ENCODE measurements around the gene TMBIM4. TPM values are rescaled to one million over a fixed set of nuclear protein-coding genes. Genes with fewer than 3 reads are reported as not detected.
"Not testable (repeated sequence)": the region's sequence is repeated elsewhere in the genome, so short reads cannot be mapped to it uniquely, and the experiment has no call there.

The TMBIM4 gene
- total RNA-seq, 1 donor from 2014 or later, result 60.9 TPM

DNA sequence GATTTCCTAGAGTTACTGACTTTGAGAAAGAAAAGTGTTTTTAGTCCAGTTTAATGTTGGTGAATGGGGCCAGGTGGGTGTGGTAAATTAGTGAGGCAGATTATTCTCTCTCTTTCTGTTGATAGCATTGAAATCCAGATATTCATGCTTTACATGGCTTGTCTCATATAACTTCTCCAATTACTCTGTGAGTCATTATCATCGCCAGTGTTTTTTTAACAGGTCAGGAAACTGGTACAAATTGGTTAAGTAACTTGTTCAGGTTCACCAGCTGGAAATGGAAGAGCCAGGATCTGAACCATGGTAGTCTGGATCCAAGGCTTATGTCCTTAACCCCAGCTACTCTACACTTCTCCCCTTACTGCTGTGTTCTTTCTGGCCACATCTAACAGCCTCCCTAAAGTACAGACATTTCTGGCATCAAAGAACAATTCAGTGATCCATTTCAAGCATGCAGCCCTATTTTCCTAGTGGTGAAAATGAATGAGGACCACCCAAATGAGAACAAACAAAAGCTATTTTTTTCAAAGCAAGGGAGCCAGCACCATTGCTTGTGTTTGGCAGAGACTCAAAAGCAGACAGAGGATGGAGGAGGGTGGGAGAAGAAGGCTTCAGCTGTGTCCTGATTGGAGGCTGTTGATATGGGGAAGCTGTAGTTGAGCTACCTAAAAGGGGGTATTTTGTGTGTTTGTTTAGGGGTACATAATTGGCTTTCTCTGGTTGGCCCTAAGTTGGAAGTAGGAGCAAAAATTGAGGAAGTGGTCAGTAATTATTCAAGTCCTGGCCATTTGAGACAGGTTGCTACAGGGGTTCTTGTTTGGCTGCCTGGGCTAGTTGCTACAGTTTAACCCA is 20.9 kb upstream of the TMBIM4 start:
- no peak overlapping the region for H3K4me3 ChIP-seq (ENCODE audit: low read depth, low read length)
- DNase-seq (ENCODE audit: low read depth), result no peak
- TF ChIP-seq, protein P1, sequence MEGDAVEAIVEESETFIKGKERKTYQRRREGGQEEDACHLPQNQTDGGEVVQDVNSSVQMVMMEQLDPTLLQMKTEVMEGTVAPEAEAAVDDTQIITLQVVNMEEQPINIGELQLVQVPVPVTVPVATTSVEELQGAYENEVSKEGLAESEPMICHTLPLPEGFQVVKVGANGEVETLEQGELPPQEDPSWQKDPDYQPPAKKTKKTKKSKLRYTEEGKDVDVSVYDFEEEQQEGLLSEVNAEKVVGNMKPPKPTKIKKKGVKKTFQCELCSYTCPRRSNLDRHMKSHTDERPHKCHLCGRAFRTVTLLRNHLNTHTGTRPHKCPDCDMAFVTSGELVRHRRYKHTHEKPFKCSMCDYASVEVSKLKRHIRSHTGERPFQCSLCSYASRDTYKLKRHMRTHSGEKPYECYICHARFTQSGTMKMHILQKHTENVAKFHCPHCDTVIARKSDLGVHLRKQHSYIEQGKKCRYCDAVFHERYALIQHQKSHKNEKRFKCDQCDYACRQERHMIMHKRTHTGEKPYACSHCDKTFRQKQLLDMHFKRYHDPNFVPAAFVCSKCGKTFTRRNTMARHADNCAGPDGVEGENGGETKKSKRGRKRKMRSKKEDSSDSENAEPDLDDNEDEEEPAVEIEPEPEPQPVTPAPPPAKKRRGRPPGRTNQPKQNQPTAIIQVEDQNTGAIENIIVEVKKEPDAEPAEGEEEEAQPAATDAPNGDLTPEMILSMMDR (conservative IDR thresholded peaks at IDR 0.05; ENCODE audit: low read depth, low read length), result no peak

DNA sequence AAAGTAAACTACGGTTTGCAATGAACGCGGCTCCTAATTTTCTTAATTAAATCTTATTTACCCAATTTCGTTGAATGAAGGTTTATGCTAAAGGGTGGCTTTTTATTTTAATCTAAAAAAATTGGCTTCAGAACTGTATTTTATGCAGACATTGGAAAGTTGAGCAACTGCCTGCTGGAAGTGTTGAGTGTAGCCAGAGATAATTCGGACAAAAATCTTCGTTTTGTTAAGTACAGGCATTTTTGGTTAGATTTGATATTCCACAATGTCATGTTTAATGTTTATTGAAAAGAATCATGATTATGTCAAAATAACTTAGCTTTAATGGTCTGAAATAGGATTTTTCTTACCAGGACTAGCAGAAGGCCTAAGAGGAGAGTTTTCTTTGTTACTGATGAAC is 20.1 kb upstream of the TMBIM4 start:
- H3K4me3 ChIP-seq (ENCODE audit: low read depth, low read length), result no peak overlapping the region
- DNase-seq (ENCODE audit: low read depth), result no peak
- TF ChIP-seq, protein P1 (conservative IDR thresholded peaks at IDR 0.05; ENCODE audit: low read depth, low read length), result no peak

DNA sequence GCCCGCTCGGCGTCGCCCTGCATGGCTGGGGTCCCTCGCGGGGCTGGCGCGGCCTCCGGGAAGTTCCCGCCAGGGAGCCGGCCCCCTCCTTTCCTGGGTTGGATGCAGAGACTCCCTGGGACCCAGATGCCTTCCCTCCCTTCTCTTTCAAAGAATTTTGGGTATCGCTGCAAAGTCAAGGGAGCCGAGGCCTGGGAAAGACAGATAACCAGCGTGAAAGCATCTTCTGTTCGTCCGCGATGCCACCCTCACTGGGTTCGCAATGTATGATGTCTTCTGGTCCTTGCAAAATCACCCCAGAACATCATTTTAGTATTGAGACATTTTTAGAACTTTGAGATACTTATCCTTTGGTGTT is 19.7 kb upstream of the TMBIM4 start:
- no peak for DNase-seq (ENCODE audit: low read depth)
- TF ChIP-seq, protein P1 (conservative IDR thresholded peaks at IDR 0.05; ENCODE audit: low read depth, low read length), result no peak
- peak overlapping the region; percentile 18 for H3K4me3 ChIP-seq (ENCODE audit: low read depth, low read length)

DNA sequence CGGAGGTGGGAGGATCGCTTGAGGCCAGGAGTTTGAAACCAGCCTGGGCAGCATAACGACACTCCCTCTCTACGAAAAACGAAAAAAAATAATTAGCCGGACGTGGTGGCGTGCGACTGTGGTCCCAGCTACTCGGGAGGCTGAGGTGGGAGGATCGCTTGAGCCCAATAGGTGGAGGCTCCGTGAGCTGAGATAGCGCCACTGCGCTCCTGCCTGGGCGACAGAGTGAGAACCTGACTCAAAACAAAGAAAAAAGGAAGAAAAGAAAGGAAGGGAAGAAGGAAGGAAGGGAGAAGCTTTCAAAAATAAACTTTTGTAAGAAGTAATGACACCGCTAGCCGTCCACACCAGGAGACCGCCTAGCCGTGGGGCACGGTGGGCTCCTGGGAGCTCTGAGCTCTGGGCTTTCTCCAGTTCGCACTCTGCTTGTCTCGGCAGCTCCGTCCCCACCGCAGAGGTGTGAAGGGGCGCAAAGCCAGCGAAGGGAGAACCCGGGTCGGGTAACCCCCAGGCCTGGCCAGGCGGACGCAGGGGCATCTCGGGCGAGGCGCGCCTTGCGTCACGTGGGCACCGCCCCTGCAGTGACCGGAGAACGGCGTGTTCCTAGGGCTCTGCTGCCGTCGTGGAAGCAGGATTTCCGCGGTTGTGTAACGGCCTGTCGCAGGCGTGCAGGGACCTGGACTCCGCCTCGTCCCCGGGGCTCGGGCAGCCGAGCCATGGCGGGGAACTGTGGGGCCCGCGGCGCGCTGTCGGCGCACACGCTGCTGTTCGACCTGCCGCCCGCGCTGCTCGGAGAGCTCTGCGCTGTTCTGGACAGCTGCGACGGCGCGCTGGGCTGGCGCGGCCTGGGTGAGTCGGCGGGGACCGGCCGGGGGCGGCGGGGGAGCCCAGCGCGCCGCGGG is 19.0 kb upstream of the TMBIM4 start, which contains the start of gene IRAK3:
Gene IRAK3 (plus strand): TSS at position 631 of the 902 bp plus-strand sequence. CDS start 86 bp downstream, at position 717.
- TF ChIP-seq, protein P1 (conservative IDR thresholded peaks at IDR 0.05; ENCODE audit: low read depth, low read length), result no peak
- DNase-seq (ENCODE audit: low read depth), result no peak
- H3K4me3 ChIP-seq (ENCODE audit: low read depth, low read length), result peak within 1 kb of the TSS; percentile 50

DNA sequence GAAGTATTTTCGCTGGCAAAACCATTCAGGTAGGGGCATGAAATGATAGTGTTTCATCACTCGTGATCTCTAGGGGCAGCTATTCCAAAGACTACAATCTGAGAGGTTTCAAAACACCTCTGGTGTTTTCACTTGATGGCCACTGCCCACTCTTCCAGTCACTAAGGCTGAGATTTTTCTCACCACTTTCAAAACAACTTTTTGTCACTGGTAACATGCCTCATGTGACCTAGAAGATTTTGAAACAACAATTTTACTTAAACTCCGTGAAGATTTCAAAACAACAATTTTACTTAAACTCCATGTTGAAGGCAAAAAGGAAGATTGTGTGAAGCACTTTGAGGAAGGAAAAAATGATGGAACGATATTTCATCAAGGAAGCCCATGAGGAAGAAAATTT is 18.0 kb upstream of the TMBIM4 start:
- H3K4me3 ChIP-seq (ENCODE audit: low read depth, low read length), result no peak overlapping the region
- no peak for DNase-seq (ENCODE audit: low read depth)
- TF ChIP-seq, protein P1 (conservative IDR thresholded peaks at IDR 0.05; ENCODE audit: low read depth, low read length), result no peak

DNA sequence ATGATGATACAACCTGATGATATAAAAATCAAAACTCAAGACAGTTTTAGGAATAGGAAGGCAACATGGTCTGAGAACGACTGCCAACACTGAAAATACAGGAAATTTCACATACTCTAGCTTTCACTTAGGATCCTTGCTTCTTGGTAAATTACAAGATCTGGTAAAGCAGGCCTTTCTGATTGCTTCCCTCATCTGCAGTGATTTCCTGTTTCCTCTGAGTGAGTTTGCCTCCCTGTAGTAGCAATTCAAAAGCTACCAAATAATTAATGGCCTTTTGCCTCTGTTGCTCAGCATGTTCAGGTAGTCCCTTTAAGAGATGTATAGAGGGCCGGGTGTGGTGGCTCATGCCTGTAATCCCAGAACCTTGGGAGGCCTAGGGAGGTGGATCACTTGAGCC is 17.2 kb upstream of the TMBIM4 start:
- TF ChIP-seq, protein P1 (conservative IDR thresholded peaks at IDR 0.05; ENCODE audit: low read depth, low read length), result no peak
- no peak overlapping the region for H3K4me3 ChIP-seq (ENCODE audit: low read depth, low read length)
- no peak for DNase-seq (ENCODE audit: low read depth)

DNA sequence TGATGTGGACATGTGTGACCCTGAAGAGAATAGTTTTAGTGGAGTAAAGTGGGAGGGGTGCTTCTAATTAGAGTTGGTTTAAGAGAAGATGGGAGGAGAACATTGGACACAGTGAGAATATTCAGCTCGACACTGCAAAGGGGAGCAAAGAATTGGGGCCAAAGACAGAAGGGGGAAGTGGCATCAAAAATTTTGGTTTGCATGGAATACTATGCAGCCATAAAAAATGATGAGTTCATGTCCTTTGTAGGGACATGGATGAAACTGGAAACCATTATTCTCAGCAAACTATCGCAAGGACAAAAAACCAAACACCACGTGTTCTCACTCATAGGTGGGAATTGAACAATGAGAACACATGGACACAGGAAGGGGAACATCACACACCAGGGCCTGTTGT is 15.0 kb upstream of the TMBIM4 start:
- DNase-seq (ENCODE audit: low read depth); H3K4me3 ChIP-seq (ENCODE audit: low read depth, low read length): not testable (repeated sequence)
